Measurements from ENCODE around the gene DNAJC21. TPM values are rescaled to one million over a fixed set of nuclear protein-coding genes. Genes with fewer than 3 reads are reported as not detected.

The DNAJC21 gene
- total and polyA plus RNA-seq, 10 of the 15 experiments (the other 5 are each of a cell fraction or from before 2014, with no cell fraction given), result 9.2 to 53.5 (median 23.7) TPM

DNA sequence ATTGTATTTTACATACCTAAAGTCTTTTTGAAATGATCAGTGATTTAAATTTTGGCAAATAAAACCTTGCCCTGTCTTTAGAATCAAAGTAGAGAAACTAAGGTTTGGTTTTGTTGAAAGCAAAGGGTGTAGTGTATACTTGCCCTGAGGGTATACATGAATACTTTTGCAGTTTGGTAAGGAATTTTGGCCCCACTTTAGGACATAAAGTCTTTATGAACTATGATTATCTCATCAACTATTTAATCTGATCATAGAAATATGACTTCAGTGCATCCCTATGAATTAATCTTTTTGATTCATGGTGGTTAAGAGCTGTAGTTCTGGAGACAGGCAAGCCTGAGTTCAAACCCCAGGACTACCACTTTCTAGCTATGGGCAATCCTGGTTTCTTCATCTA, 31.7 kb upstream of the DNAJC21 start (continued):
- TF ChIP-seq, protein P1, sequence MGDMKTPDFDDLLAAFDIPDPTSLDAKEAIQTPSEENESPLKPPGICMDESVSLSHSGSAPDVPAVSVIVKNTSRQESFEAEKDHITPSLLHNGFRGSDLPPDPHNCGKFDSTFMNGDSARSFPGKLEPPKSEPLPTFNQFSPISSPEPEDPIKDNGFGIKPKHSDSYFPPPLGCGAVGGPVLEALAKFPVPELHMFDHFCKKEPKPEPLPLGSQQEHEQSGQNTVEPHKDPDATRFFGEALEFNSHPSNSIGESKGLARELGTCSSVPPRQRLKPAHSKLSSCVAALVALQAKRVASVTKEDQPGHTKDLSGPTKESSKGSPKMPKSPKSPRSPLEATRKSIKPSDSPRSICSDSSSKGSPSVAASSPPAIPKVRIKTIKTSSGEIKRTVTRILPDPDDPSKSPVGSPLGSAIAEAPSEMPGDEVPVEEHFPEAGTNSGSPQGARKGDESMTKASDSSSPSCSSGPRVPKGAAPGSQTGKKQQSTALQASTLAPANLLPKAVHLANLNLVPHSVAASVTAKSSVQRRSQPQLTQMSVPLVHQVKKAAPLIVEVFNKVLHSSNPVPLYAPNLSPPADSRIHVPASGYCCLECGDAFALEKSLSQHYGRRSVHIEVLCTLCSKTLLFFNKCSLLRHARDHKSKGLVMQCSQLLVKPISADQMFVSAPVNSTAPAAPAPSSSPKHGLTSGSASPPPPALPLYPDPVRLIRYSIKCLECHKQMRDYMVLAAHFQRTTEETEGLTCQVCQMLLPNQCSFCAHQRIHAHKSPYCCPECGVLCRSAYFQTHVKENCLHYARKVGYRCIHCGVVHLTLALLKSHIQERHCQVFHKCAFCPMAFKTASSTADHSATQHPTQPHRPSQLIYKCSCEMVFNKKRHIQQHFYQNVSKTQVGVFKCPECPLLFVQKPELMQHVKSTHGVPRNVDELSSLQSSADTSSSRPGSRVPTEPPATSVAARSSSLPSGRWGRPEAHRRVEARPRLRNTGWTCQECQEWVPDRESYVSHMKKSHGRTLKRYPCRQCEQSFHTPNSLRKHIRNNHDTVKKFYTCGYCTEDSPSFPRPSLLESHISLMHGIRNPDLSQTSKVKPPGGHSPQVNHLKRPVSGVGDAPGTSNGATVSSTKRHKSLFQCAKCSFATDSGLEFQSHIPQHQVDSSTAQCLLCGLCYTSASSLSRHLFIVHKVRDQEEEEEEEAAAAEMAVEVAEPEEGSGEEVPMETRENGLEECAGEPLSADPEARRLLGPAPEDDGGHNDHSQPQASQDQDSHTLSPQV (IDR thresholded peaks at IDR 0.05), result no peak
- TF ChIP-seq MEF2B (IDR thresholded peaks at IDR 0.05; ENCODE audit: partially characterized antibody, poor library complexity, severe bottlenecking), result no peak
- TF ChIP-seq USF1 (IDR thresholded peaks at IDR 0.05; ENCODE audit: borderline replicate concordance, extremely low read length, insufficient read depth, low read depth, low read length), result no peak
- TF ChIP-seq RELB (IDR thresholded peaks at IDR 0.05; ENCODE audit: low read depth), result no peak
- TF ChIP-seq SMAD1 (IDR thresholded peaks at IDR 0.05; ENCODE audit: low read depth, partially characterized antibody), result no peak
- no peak for TF ChIP-seq RFX5 (IDR thresholded peaks at IDR 0.05; ENCODE audit: low read depth, low read length)
- TF ChIP-seq, protein P2, sequence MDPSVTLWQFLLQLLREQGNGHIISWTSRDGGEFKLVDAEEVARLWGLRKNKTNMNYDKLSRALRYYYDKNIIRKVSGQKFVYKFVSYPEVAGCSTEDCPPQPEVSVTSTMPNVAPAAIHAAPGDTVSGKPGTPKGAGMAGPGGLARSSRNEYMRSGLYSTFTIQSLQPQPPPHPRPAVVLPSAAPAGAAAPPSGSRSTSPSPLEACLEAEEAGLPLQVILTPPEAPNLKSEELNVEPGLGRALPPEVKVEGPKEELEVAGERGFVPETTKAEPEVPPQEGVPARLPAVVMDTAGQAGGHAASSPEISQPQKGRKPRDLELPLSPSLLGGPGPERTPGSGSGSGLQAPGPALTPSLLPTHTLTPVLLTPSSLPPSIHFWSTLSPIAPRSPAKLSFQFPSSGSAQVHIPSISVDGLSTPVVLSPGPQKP (IDR thresholded peaks at IDR 0.05; ENCODE audit: low read depth, low read length), result no peak
- TF ChIP-seq FOXK2 (IDR thresholded peaks at IDR 0.05), result no peak
- TF ChIP-seq SUZ12 (IDR thresholded peaks at IDR 0.05; ENCODE audit: unreplicated experiment), result no peak
- TF ChIP-seq RB1 (IDR thresholded peaks at IDR 0.05; ENCODE audit: borderline replicate concordance), result no peak
